Thoracic aorta (tissue), 2 donors: ENCODE data around the gene TNFSF11. TPM values are rescaled to one million over a fixed set of nuclear protein-coding genes. Genes with fewer than 3 reads are reported as not detected.

Experiments
- ATAC-seq: fragments of 150-250 bp; one replicate; pipeline ENCODE4 v1.8.0; 2017; ENCODE audit warnings: low read depth; ENCODE audit not compliant: insufficient number of reproducible peaks, low FRiP score
- DNase-seq: peaks from one replicate; pipeline ENCODE4 v3.0.0-alpha.2; 2020; ENCODE audit warnings: low spot score
- H3K27ac ChIP-seq, 2 donors: fragments of 200-600 bp; sonication (generic); 1 replicate in 1 of 2; 2 replicates in 1 of 2; pipeline ENCODE4 v1.5.1; 2016; ENCODE audit warnings: mild to moderate bottlenecking in 2 of 2, moderate library complexity in 2 of 2
- H3K27me3 ChIP-seq: fragments of 200-600 bp; sonication (generic); replicated peaks from 2 replicates; pipeline ENCODE4 v1.6.0; 2016; ENCODE audit warnings: mild to moderate bottlenecking; ENCODE audit not compliant: insufficient read depth
- H3K36me3 ChIP-seq: fragments of 200-600 bp; sonication (generic); one replicate; pipeline ENCODE4 v1.5.1; 2016
- H3K4me1 ChIP-seq, 2 donors: fragments of 200-600 bp; sonication (generic); 1 replicate in 1 of 2; 2 replicates in 1 of 2; pipeline versions ENCODE4 v1.5.1 to v1.6.0; 2016; ENCODE audit warnings: low read depth in 2 of 2, mild to moderate bottlenecking in 1 of 2; ENCODE audit not compliant: control insufficient read depth in 1 of 2
- H3K4me3 ChIP-seq: fragments of 200-600 bp; sonication (generic); 2 replicates; pipeline ENCODE4 v1.5.1; 2016; ENCODE audit warnings: mild to moderate bottlenecking
- H3K9me3 ChIP-seq: fragments of 200-600 bp; sonication (generic); 2 replicates; pipeline ENCODE4 v1.5.1; 2016
- CTCF ChIP-seq: fragments of 200-600 bp; sonication (generic); IDR thresholded peaks from one replicate; pipeline ENCODE4 v1.5.1; 2019; ENCODE audit warnings: antibody characterized with exemption
- total RNA-seq, 2 donors: library from RNA; depleted of rRNA; stranded (reverse); fragments of >200 nt; gene quantifications; one replicate each; pipeline versions ENCODE4 v1.1.0 to v1.2.3, GENCODE V29; 2016

The TNFSF11 gene, protein sequence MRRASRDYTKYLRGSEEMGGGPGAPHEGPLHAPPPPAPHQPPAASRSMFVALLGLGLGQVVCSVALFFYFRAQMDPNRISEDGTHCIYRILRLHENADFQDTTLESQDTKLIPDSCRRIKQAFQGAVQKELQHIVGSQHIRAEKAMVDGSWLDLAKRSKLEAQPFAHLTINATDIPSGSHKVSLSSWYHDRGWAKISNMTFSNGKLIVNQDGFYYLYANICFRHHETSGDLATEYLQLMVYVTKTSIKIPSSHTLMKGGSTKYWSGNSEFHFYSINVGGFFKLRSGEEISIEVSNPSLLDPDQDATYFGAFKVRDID
- total RNA-seq, result under 1 TPM in 1 of 2 donors, not detected in 1; 0.71 TPM

DNA sequence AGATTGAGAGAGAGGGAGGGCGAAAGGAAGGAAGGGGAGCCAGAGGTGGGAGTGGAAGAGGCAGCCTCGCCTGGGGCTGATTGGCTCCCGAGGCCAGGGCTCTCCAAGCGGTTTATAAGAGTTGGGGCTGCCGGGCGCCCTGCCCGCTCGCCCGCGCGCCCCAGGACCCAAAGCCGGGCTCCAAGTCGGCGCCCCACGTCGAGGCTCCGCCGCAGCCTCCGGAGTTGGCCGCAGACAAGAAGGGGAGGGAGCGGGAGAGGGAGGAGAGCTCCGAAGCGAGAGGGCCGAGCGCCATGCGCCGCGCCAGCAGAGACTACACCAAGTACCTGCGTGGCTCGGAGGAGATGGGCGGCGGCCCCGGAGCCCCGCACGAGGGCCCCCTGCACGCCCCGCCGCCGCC is at the start of gene TNFSF11:
Gene TNFSF11 (plus strand): TSS at position 142 of the 400 bp plus-strand sequence. CDS start 152 bp downstream, at position 294.
- Histone ChIP-seq H3K4me1 (peaks cover 0 to 12% of the 10 kb centered on the region in 2 donors), H3K36me3 (no peaks in the 10 kb centered on the region), H3K27ac (no peak within 1 kb of the TSS), H3K4me3 (peak within 1 kb of the TSS; percentile 55), H3K27me3 (no peaks in the 10 kb centered on the region), H3K9me3 (no peaks in the 10 kb centered on the region)
- DNase-seq, result no peak
- no peak for TF ChIP-seq CTCF
- no peak for ATAC-seq

DNA sequence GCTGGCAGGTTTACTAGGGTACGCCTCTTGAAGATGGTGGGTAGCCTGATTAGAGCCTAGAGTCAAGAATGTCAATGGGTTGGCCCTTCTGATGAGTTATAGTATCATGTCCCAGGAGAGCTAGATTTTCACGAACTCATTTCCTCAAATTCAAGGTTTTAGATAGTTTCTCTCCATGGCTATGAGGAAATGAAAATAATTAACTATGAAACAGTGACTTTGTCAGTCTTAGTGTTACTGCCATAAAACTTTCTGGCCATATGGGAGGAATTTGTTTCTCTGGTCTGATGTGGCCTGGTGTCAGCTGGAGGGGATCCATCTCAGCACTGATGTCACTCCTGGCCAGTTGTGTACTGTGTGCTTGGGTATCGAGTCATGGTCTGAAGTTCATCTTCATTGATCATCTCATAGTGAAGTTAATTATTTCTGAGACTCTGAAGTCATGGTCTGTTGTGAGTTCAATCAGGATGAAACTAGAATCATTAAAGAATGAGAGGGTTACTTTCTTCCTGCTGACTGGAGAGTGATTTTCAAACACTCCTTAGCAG is 49.4 kb upstream of the TNFSF11 start:
- Histone ChIP-seq H3K4me3 (no peak overlapping the region), H3K9me3 (no peaks in the 10 kb centered on the region), H3K4me1 (no peaks in the 10 kb centered on the region), H3K27me3 (no peaks in the 10 kb centered on the region), H3K27ac (no peak overlapping the region), H3K36me3 (no peaks in the 10 kb centered on the region)
- DNase-seq (no peak), ATAC-seq (no peak)
- TF ChIP-seq CTCF, result no peak

DNA sequence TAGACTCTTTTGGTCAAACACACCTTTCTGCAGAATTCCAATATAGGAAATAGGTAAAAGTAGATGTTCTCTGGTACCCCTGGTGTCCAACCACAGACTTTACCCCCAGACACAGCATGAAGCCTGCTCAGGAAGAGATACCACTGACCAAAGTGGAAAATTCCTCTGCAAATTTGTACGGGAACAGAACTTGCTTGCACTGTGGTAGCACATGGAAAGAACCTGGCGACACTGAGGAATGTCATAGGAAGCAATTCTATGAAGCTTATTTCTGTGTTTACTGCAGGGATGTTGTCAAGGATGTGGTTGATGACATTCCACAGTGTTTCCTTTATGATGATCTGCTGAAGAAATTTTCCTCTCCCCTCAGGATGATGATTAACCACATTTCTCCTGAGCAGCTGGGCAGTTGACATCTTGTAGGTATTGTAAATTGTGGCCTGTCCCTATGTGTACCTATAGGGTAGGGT is 48.9 kb upstream of the TNFSF11 start:
- no peak for TF ChIP-seq CTCF
- ATAC-seq, result no peak

GRCh38 chr13:42526276-42526675 is 47.7 kb upstream of the TNFSF11 start:
- no peak overlapping the region for H3K4me3 ChIP-seq
- H3K4me1 ChIP-seq, result no peaks in the 10 kb centered on the region
- no peak overlapping the region for H3K27ac ChIP-seq
- TF ChIP-seq CTCF, result no peak
- H3K9me3 ChIP-seq, result no peaks in the 10 kb centered on the region
- H3K27me3 ChIP-seq, result no peaks in the 10 kb centered on the region
- DNase-seq (no peak), ATAC-seq (no peak)
- H3K36me3 ChIP-seq, result no peaks in the 10 kb centered on the region

More for the DNA sequence above, 48.9 kb upstream of the TNFSF11 start:
- H3K27me3 ChIP-seq, result no peaks in the 10 kb centered on the region
- no peaks in the 10 kb centered on the region for H3K4me1 ChIP-seq
- DNase-seq, result no peak
- no peak overlapping the region for H3K4me3 ChIP-seq
- H3K36me3 ChIP-seq, result no peaks in the 10 kb centered on the region
- H3K9me3 ChIP-seq, result no peaks in the 10 kb centered on the region
- H3K27ac ChIP-seq, result no peak overlapping the region

DNA sequence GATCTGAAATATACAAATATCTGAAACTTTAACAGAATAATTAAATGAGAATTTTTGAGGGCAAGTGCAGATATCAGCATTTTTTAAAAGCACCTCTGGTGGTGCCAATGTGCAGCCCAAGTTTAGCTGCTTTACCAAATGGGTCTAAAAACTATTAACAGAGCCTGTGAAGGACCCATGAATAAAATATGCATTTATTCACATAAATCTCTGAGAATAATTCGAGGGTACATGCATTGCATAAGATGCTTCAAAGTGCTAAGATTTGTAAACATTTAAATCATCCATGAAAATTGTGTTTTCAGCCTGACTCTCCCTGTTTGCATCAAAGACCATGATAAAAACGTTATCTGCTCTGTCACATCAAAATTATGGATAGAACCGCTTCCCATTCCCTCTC is 47.1 kb upstream of the TNFSF11 start:
- DNase-seq, result no peak
- no peaks in the 10 kb centered on the region for H3K9me3 ChIP-seq
- H3K4me3 ChIP-seq, result no peak overlapping the region
- no peaks in the 10 kb centered on the region for H3K27me3 ChIP-seq
- H3K27ac ChIP-seq, result no peak overlapping the region
- no peak for TF ChIP-seq CTCF
- H3K4me1 ChIP-seq, result no peaks in the 10 kb centered on the region
- H3K36me3 ChIP-seq, result no peaks in the 10 kb centered on the region
- no peak for ATAC-seq
